Measurements from ENCODE around the gene BLM. TPM values are rescaled to one million over a fixed set of nuclear protein-coding genes. Genes with fewer than 3 reads are reported as not detected.

Gene BLM
- polyA plus RNA-seq, 1 of the 3 experiments (the other 2 are of a cell fraction), result 2.7 TPM

DNA sequence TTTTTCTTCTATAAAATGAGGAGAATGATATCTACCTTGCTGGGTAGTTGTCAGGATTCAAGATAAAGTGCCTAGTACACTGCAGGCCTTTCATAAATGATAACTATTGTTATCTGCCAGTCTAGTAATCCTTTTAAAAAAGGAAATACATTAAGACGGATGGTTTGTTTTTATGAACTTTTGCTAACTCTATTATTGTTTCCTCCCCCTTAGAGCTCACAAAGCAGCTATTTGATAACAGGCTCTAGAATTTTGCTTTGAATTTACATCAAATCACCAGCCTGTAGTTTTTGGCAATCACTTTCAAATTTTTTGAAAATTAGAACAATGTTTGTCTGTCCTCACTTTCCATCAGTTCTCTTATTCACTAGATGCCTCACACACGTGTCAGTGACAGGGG lies 39.8 kb downstream of the BLM start:
- Histone ChIP-seq H3K9me2 (no peaks in the 10 kb centered on the region), H3K4me2 (0 out of 2 replicates have a peak overlapping the region, but pooled peaks have one; percentile 2), H3K4me3 (ENCODE audit: low read depth in 2 of 2, low read length in 1 of 2) (no peak overlapping the region), H3K36me3 (replicated peaks in 1 of 2; ENCODE audit: control insufficient read depth in 1 of 2, insufficient read depth in 2 of 2, low read length in 1 of 2) (peaks cover 0 to 15% of the 10 kb centered on the region in 2 experiments), H3F3A (replicated peaks; ENCODE audit: insufficient read depth) (peaks cover 4% of the 10 kb centered on the region), H3K4me1 (ENCODE audit: control insufficient read depth in 1 of 2, insufficient read depth in 2 of 2, low read depth in 1 of 2, low read length in 1 of 2) (peaks cover 0 to 6% of the 10 kb centered on the region in 2 experiments; a peak in 2 of 4 replicates), H4K20me1 (ENCODE audit: insufficient read depth) (no peaks in the 10 kb centered on the region), H3K27me3 (ENCODE audit: insufficient read depth) (no peaks in the 10 kb centered on the region), H2AFZ (ENCODE audit: low read depth) (peak overlapping the region; percentile 65; the same call in 1 of the 2 replicates), H3K9me3 (no peaks in the 10 kb centered on the region), H3K79me2 (ENCODE audit: insufficient read depth) (no peaks in the 10 kb centered on the region), H3K27ac (ENCODE audit: low read depth in 2 of 2, low read length in 1 of 2) (peak overlapping the region in 1 of 2 experiments; percentile 52; a peak in 2 of 4 replicates), H3K9ac (no peak overlapping the region)
- ChIA-PET CTCF (interaction anchor here (1.1 to 1.3 kb wide), 2 partner anchors 47 to 129 kb away, joined by 3 read pairs; no protein-coding TSS in a partner anchor), POLR2A (no interaction called here)
- no peak for DNase-seq
- TF ChIP-seq JUND (IDR thresholded peaks at IDR 0.05), result no peak
- no peak for TF ChIP-seq RXRA (IDR thresholded peaks at IDR 0.05; ENCODE audit: borderline replicate concordance, low read depth)
- TF ChIP-seq GATA2 (CRISPR knock-in tag; IDR thresholded peaks at IDR 0.05), result no peak
- no peak for TF ChIP-seq USF1 (IDR thresholded peaks at IDR 0.05; ENCODE audit: borderline replicate concordance, low read depth)
- no peak for TF ChIP-seq EP300 (IDR thresholded peaks at IDR 0.05; ENCODE audit: borderline replicate concordance in 1 of 2, low read depth in 1 of 2, low read length in 1 of 2)
- TF ChIP-seq MEF2A (IDR thresholded peaks at IDR 0.05; ENCODE audit: borderline replicate concordance, low read depth), result no peak
- TF ChIP-seq USF2 (IDR thresholded peaks at IDR 0.05; ENCODE audit: borderline replicate concordance, low read depth, low read length), result no peak
- no peak for TF ChIP-seq NFIC (IDR thresholded peaks at IDR 0.05; ENCODE audit: borderline replicate concordance)
- no peak for TF ChIP-seq NRF1 (IDR thresholded peaks at IDR 0.05; ENCODE audit: low read depth, low read length)
- no peak for TF ChIP-seq ELF1 (IDR thresholded peaks at IDR 0.05)
- no peak for TF ChIP-seq POLR2AphosphoS5 (IDR thresholded peaks at IDR 0.05; ENCODE audit: low read depth, low read length)
- no peak for TF ChIP-seq TEAD4 (IDR thresholded peaks at IDR 0.05; ENCODE audit: borderline replicate concordance, insufficient read depth)
- no peak for TF ChIP-seq CTCF (IDR thresholded peaks at IDR 0.05)
- TF ChIP-seq EZH2phosphoT487 (IDR thresholded peaks at IDR 0.05; ENCODE audit: borderline replicate concordance, low read depth), result no peak
- no peak for TF ChIP-seq FOSL2 (IDR thresholded peaks at IDR 0.05; ENCODE audit: borderline replicate concordance, low read depth)
- no peak for TF ChIP-seq CHD2 (IDR thresholded peaks at IDR 0.05; ENCODE audit: low read length, partially characterized antibody)
- no peak for TF ChIP-seq RFX5 (IDR thresholded peaks at IDR 0.05; ENCODE audit: low read length)
- TF ChIP-seq, protein P1, sequence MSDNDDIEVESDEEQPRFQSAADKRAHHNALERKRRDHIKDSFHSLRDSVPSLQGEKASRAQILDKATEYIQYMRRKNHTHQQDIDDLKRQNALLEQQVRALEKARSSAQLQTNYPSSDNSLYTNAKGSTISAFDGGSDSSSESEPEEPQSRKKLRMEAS (IDR thresholded peaks at IDR 0.05; ENCODE audit: low read depth), result no peak
- TF ChIP-seq, protein P2, sequence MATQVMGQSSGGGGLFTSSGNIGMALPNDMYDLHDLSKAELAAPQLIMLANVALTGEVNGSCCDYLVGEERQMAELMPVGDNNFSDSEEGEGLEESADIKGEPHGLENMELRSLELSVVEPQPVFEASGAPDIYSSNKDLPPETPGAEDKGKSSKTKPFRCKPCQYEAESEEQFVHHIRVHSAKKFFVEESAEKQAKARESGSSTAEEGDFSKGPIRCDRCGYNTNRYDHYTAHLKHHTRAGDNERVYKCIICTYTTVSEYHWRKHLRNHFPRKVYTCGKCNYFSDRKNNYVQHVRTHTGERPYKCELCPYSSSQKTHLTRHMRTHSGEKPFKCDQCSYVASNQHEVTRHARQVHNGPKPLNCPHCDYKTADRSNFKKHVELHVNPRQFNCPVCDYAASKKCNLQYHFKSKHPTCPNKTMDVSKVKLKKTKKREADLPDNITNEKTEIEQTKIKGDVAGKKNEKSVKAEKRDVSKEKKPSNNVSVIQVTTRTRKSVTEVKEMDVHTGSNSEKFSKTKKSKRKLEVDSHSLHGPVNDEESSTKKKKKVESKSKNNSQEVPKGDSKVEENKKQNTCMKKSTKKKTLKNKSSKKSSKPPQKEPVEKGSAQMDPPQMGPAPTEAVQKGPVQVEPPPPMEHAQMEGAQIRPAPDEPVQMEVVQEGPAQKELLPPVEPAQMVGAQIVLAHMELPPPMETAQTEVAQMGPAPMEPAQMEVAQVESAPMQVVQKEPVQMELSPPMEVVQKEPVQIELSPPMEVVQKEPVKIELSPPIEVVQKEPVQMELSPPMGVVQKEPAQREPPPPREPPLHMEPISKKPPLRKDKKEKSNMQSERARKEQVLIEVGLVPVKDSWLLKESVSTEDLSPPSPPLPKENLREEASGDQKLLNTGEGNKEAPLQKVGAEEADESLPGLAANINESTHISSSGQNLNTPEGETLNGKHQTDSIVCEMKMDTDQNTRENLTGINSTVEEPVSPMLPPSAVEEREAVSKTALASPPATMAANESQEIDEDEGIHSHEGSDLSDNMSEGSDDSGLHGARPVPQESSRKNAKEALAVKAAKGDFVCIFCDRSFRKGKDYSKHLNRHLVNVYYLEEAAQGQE (IDR thresholded peaks at IDR 0.05; ENCODE audit: low read depth, low read length), result no peak
- TF ChIP-seq, protein P3, sequence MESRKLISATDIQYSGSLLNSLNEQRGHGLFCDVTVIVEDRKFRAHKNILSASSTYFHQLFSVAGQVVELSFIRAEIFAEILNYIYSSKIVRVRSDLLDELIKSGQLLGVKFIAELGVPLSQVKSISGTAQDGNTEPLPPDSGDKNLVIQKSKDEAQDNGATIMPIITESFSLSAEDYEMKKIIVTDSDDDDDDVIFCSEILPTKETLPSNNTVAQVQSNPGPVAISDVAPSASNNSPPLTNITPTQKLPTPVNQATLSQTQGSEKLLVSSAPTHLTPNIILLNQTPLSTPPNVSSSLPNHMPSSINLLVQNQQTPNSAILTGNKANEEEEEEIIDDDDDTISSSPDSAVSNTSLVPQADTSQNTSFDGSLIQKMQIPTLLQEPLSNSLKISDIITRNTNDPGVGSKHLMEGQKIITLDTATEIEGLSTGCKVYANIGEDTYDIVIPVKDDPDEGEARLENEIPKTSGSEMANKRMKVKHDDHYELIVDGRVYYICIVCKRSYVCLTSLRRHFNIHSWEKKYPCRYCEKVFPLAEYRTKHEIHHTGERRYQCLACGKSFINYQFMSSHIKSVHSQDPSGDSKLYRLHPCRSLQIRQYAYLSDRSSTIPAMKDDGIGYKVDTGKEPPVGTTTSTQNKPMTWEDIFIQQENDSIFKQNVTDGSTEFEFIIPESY (IDR thresholded peaks at IDR 0.05; ENCODE audit: borderline replicate concordance, low read depth), result no peak
- WGBS (ENCODE audit: low lambda C conversion rate), result 80% methylated on average over 2 of the region's 2 CpGs

All from SK-N-SH (cell line).